H9 (cell line): ENCODE data around the gene PSMD1. TPM values are rescaled to one million over a fixed set of nuclear protein-coding genes. Genes with fewer than 3 reads are reported as not detected.

Source experiments
- DNase-seq: peaks from one replicate; pipeline ENCODE4 v3.0.0-alpha.2; 2017
- H2AFZ ChIP-seq: one replicate; pipeline ENCODE4 v1.6.1; 2013; ENCODE audit warnings: mild to moderate bottlenecking, low read length, control low read depth, moderate library complexity
- H2AK5ac ChIP-seq: 2 replicates; pipeline ENCODE4 v1.6.1; 2013; ENCODE audit warnings: low read length, control low read depth, mixed read lengths; ENCODE audit not compliant: insufficient read length
- H2BK120ac ChIP-seq: one replicate; pipeline ENCODE4 v1.6.1; 2013; ENCODE audit warnings: low read depth, mild to moderate bottlenecking, low read length, control low read depth, inconsistent platforms; ENCODE audit not compliant: poor library complexity, severe bottlenecking
- H2BK12ac ChIP-seq: 2 replicates; pipeline ENCODE4 v1.6.1; 2013; ENCODE audit warnings: low read length, control low read depth, mixed read lengths, low read depth; ENCODE audit not compliant: insufficient read length
- H2BK15ac ChIP-seq: 2 replicates; pipeline ENCODE4 v1.6.1; 2013; ENCODE audit warnings: low read depth, low read length, control low read depth
- H2BK20ac ChIP-seq: one replicate; pipeline ENCODE4 v1.6.1; 2013; ENCODE audit warnings: low read depth, mild to moderate bottlenecking, low read length, control low read depth, inconsistent platforms; ENCODE audit not compliant: poor library complexity, severe bottlenecking
- H2BK5ac ChIP-seq: 2 replicates; pipeline ENCODE4 v1.6.1; 2013; ENCODE audit warnings: low read length, control low read depth, mixed read lengths; ENCODE audit not compliant: insufficient read length
- H3K14ac ChIP-seq: 2 replicates; pipeline ENCODE4 v1.6.1; 2013; ENCODE audit warnings: low read length, control low read depth; ENCODE audit not compliant: insufficient read depth
- H3K18ac ChIP-seq: 2 replicates; pipeline ENCODE4 v1.6.1; 2013; ENCODE audit warnings: low read depth, mild to moderate bottlenecking, mixed read lengths, low read length, control low read depth; ENCODE audit not compliant: insufficient read length
- H3K23ac ChIP-seq: 2 replicates; pipeline ENCODE4 v1.6.1; 2013; ENCODE audit warnings: low read length, control low read depth, mixed read lengths, low read depth; ENCODE audit not compliant: insufficient read length
- H3K23me2 ChIP-seq: 2 replicates; pipeline ENCODE4 v1.6.1; 2013; ENCODE audit warnings: low read depth, mild to moderate bottlenecking, mixed read lengths, low read length, control low read depth; ENCODE audit not compliant: insufficient read length, poor library complexity, severe bottlenecking
- H3K27ac ChIP-seq: 2 replicates; pipeline ENCODE4 v1.5.1; 2013; ENCODE audit warnings: low read length, control low read depth, mixed read lengths, low read depth; ENCODE audit not compliant: insufficient read length
- H3K27me3 ChIP-seq: 2 replicates; pipeline ENCODE4 v1.6.1; 2013; ENCODE audit warnings: low read length, control low read depth, inconsistent platforms; ENCODE audit not compliant: insufficient read depth
- H3K4ac ChIP-seq: 2 replicates; pipeline ENCODE4 v1.6.1; 2013; ENCODE audit warnings: low read depth, mild to moderate bottlenecking, control low read depth, inconsistent platforms, low read length, moderate library complexity
- H3K4me1 ChIP-seq: 2 replicates; pipeline ENCODE4 v1.6.1; 2013; ENCODE audit warnings: low read length, control low read depth, inconsistent platforms; ENCODE audit not compliant: insufficient read depth
- H3K4me2 ChIP-seq: 2 replicates; pipeline ENCODE4 v1.6.1; 2013; ENCODE audit warnings: low read length, control low read depth, mixed read lengths; ENCODE audit not compliant: insufficient read length, insufficient read depth
- H3K56ac ChIP-seq: 2 replicates; pipeline ENCODE4 v1.6.1; 2013; ENCODE audit warnings: low read depth, mild to moderate bottlenecking, mixed read lengths, low read length, control low read depth; ENCODE audit not compliant: insufficient read length
- H3K79me1 ChIP-seq: 2 replicates; pipeline ENCODE4 v1.6.1; 2013; ENCODE audit warnings: low read depth, mild to moderate bottlenecking, moderate library complexity, low read length, control low read depth, inconsistent platforms; ENCODE audit not compliant: insufficient read depth, poor library complexity, severe bottlenecking
- H3K79me2 ChIP-seq: 2 replicates; pipeline ENCODE4 v1.6.1; 2013; ENCODE audit warnings: low read length, control low read depth, inconsistent platforms; ENCODE audit not compliant: insufficient read depth
- H3K9ac ChIP-seq: 2 replicates; pipeline ENCODE4 v1.6.1; 2013; ENCODE audit warnings: low read length, control low read depth, mixed read lengths; ENCODE audit not compliant: insufficient read length; ENCODE audit errors: extremely low read depth
- H3K9me3 ChIP-seq: one replicate; pipeline ENCODE4 v1.6.1; 2013; ENCODE audit warnings: low read depth, low read length, inconsistent platforms; ENCODE audit not compliant: control insufficient read depth
- H3T11ph ChIP-seq: one replicate; pipeline ENCODE4 v1.6.1; 2013; ENCODE audit warnings: mild to moderate bottlenecking, low read length, control low read depth, inconsistent platforms
- H4K20me1 ChIP-seq: one replicate; pipeline ENCODE4 v1.6.1; 2013; ENCODE audit not compliant: control insufficient read depth, insufficient read length, insufficient read depth
- H4K5ac ChIP-seq: 2 replicates; pipeline ENCODE4 v1.6.1; 2013; ENCODE audit warnings: low read depth, mild to moderate bottlenecking, mixed read lengths, low read length, control low read depth; ENCODE audit not compliant: insufficient read length
- H4K8ac ChIP-seq: replicated peaks from 2 replicates; pipeline ENCODE4 v1.6.1; 2013; ENCODE audit warnings: low read length, control low read depth, mixed read lengths, low read depth; ENCODE audit not compliant: insufficient read length
- H4K91ac ChIP-seq: 2 replicates; pipeline ENCODE4 v1.6.1; 2013; ENCODE audit warnings: low read depth, mild to moderate bottlenecking, moderate library complexity, mixed read lengths, low read length, control low read depth; ENCODE audit not compliant: insufficient read length
- H3K27ac Mint-ChIP-seq, 3 experiments: 2 replicates in 2 of 3; 3 replicates in 1 of 3; pipeline ENCODE4 v1.8.0; 2020 to 2021; ENCODE audit warnings: mixed read lengths in 3 of 3, mild to moderate bottlenecking in 1 of 3, moderate library complexity in 1 of 3
- H3K27me3 Mint-ChIP-seq: 2 replicates; pipeline ENCODE4 v1.8.0; 2021; ENCODE audit warnings: low read depth, mild to moderate bottlenecking, moderate library complexity, mixed read lengths
- H3K36me3 Mint-ChIP-seq, 3 experiments: 2 replicates in 2 of 3; 3 replicates in 1 of 3; pipeline ENCODE4 v1.8.0; 2020 to 2021; ENCODE audit warnings: low read depth in 3 of 3, mixed read lengths in 3 of 3; ENCODE audit not compliant: insufficient read depth in 1 of 3
- H3K4me1 Mint-ChIP-seq, 2 experiments: 2 replicates each; pipeline ENCODE4 v1.8.0; 2020; ENCODE audit warnings: mixed read lengths in 2 of 2
- H3K4me3 Mint-ChIP-seq, 2 experiments: 2 replicates in 1 of 2; 3 replicates in 1 of 2; pipeline ENCODE4 v1.8.0; 2020 to 2021; ENCODE audit warnings: mild to moderate bottlenecking in 2 of 2, mixed read lengths in 2 of 2, moderate library complexity in 1 of 2
- H3K9me3 Mint-ChIP-seq, 2 experiments: 2 replicates in 1 of 2; 3 replicates in 1 of 2; pipeline ENCODE4 v1.8.0; 2020; ENCODE audit warnings: mild to moderate bottlenecking in 2 of 2, mixed read lengths in 2 of 2, moderate library complexity in 1 of 2
- CTCF ChIP-seq: fragments of 200-600 bp; sonication (generic); conservative IDR thresholded peaks from 3 replicates; pipeline ENCODE4 v1.8.0; 2021; ENCODE audit warnings: antibody characterized with exemption, mild to moderate bottlenecking
- WGBS: extraction: QIAGEN DNeasy Blood & Tissue Kit; methylation state at CpG from one replicate; pipeline ENCODE4 v1.1.7; 2013; ENCODE audit warnings: missing lambda C conversion rate, low lambda C conversion rate, mixed read lengths; ENCODE audit not compliant: insufficient read length; ENCODE audit errors: extremely low coverage; 5-methylcytosine and 5-hydroxymethylcytosine counted together
- total RNA-seq: library from RNA; stranded (reverse); gene quantifications from 2 replicates; pipeline ENCODE4 v1.2.1, GENCODE V29; 2021

Gene PSMD1
- total RNA-seq, 1 experiment from 2014 or later, result 166 TPM

- Mint-ChIP-seq H3K4me3 (peak overlapping the region; percentile 54 to 84), H3K4me1 (peaks cover 8 to 15% of the 10 kb centered on the region in 2 experiments; a peak in 3 of 4 replicates), H3K27me3 (peaks cover 79% of the 10 kb centered on the region), H3K9me3 (no peaks in the 10 kb centered on the region), H3K27ac (no peak overlapping the region), H3K36me3 (no peaks in the 10 kb centered on the region)
- no peak overlapping the region for H3K27ac ChIP-seq
- no peak overlapping the region for H3T11ph ChIP-seq
- peak overlapping the region; percentile 78 for H3K4me2 ChIP-seq
- H4K91ac ChIP-seq, result no peak overlapping the region
- no peaks in the 10 kb centered on the region; the same call in 1 of the 2 replicates for H3K4me1 ChIP-seq
- H3K27me3 ChIP-seq, result peaks cover 25% of the 10 kb centered on the region
- no peaks in the 10 kb centered on the region for H4K20me1 ChIP-seq
- no peak overlapping the region for H2AFZ ChIP-seq
- peaks cover 10% of the 10 kb centered on the region for H3K23me2 ChIP-seq
- H3K9ac ChIP-seq, result no peak overlapping the region
- no CpG with 5 or more reads among the region's 104 CpGs for WGBS
- TF ChIP-seq CTCF, result no peak
- no peak overlapping the region for H2BK5ac ChIP-seq
- no peaks in the 10 kb centered on the region for H3K9me3 ChIP-seq
- no peaks in the 10 kb centered on the region for H3K79me1 ChIP-seq
- H4K8ac ChIP-seq, result no peak overlapping the region
- no peak for DNase-seq
- H3K56ac ChIP-seq, result no peak overlapping the region
- no peak overlapping the region for H2BK15ac ChIP-seq
- no peak overlapping the region for H4K5ac ChIP-seq
- no peak overlapping the region for H3K14ac ChIP-seq
- no peak overlapping the region for H3K4ac ChIP-seq
- H3K79me2 ChIP-seq, result no peaks in the 10 kb centered on the region
- no peak overlapping the region for H3K18ac ChIP-seq
- no peak overlapping the region for H3K23ac ChIP-seq
- no peak overlapping the region for H2BK120ac ChIP-seq
- H2AK5ac ChIP-seq, result no peak overlapping the region
- H2BK12ac ChIP-seq, result no peak overlapping the region
- no peak overlapping the region for H2BK20ac ChIP-seq
Observed at GRCh38 chr2:231037731-231038482, 18.8 kb upstream of the PSMD1 start.
